NCI-H1436 (cell line): ENCODE results near the gene SDCBP2.

Source experiments
- DNase-seq: peaks from one replicate; lab custom pipeline; 2025; lab: John Stamatoyannopoulos, UW

The SDCBP2 gene

GRCh38 chr20:1328680-1329330 lies at the start of gene SDCBP2:
TSS of gene SDCBP2 (minus strand) at chr20:1329139. CDS start at chr20:1320416, 8,723 bp downstream.
- DNase-seq: no peak

GRCh38 chr20:1378735-1379125 lies 49.8 kb upstream of the SDCBP2 start:
- no peak for DNase-seq

- no peak for DNase-seq
These were observed 49.2 kb upstream of the SDCBP2 start for GRCh38 chr20:1377984-1378734.

GRCh38 chr20:1377341-1377871 lies 48.5 kb upstream of the SDCBP2 start:
- no peak for DNase-seq

- DNase-seq: no peak
These were observed 47.7 kb upstream of the SDCBP2 start for GRCh38 chr20:1376408-1377270.

GRCh38 chr20:1376007-1376406 lies 47.1 kb upstream of the SDCBP2 start:
- no peak for DNase-seq

- DNase-seq: no peak
These were observed 46.6 kb upstream of the SDCBP2 start for GRCh38 chr20:1375515-1375914.

- no peak for DNase-seq
These were observed 45.3 kb upstream of the SDCBP2 start for GRCh38 chr20:1374246-1374645.

GRCh38 chr20:1373614-1374013 lies 44.7 kb upstream of the SDCBP2 start:
- DNase-seq: no peak

GRCh38 chr20:1373036-1373435 lies 44.1 kb upstream of the SDCBP2 start:
- no peak for DNase-seq

- no peak for DNase-seq
These were observed 43.0 kb upstream of the SDCBP2 start for GRCh38 chr20:1371830-1372539.

- DNase-seq: no peak
These were observed 42.4 kb upstream of the SDCBP2 start for GRCh38 chr20:1371202-1371782.

- no peak for DNase-seq
These were observed 41.7 kb upstream of the SDCBP2 start for GRCh38 chr20:1370548-1371110.

GRCh38 chr20:1369970-1370369 lies 41.0 kb upstream of the SDCBP2 start:
- no peak for DNase-seq

- DNase-seq: no peak
These were observed 39.7 kb upstream of the SDCBP2 start for GRCh38 chr20:1368448-1369199.

GRCh38 chr20:1367479-1367878 lies 38.5 kb upstream of the SDCBP2 start:
- no peak for DNase-seq

- DNase-seq: no peak
These were observed 35.2 kb upstream of the SDCBP2 start for GRCh38 chr20:1364106-1364505.

- no peak for DNase-seq
These were observed 34.6 kb upstream of the SDCBP2 start for GRCh38 chr20:1363522-1363921.

GRCh38 chr20:1362484-1362883 lies 33.5 kb upstream of the SDCBP2 start:
- DNase-seq: no peak

GRCh38 chr20:1360094-1360846 lies 31.3 kb upstream of the SDCBP2 start:
- DNase-seq: no peak
